Activated effector memory CD4-positive, alpha-beta T cell treated with anti-CD3 and anti-CD28 coated beads, Interleukin-2, amount 50 U/mL, for 16 hours (primary cell): ENCODE results near the gene MROH8.

ENCODE experiments used
- DNase-seq: peaks from one replicate; pipeline ENCODE4 v3.0.0-alpha.2; 2020

The MROH8 gene

DNA sequence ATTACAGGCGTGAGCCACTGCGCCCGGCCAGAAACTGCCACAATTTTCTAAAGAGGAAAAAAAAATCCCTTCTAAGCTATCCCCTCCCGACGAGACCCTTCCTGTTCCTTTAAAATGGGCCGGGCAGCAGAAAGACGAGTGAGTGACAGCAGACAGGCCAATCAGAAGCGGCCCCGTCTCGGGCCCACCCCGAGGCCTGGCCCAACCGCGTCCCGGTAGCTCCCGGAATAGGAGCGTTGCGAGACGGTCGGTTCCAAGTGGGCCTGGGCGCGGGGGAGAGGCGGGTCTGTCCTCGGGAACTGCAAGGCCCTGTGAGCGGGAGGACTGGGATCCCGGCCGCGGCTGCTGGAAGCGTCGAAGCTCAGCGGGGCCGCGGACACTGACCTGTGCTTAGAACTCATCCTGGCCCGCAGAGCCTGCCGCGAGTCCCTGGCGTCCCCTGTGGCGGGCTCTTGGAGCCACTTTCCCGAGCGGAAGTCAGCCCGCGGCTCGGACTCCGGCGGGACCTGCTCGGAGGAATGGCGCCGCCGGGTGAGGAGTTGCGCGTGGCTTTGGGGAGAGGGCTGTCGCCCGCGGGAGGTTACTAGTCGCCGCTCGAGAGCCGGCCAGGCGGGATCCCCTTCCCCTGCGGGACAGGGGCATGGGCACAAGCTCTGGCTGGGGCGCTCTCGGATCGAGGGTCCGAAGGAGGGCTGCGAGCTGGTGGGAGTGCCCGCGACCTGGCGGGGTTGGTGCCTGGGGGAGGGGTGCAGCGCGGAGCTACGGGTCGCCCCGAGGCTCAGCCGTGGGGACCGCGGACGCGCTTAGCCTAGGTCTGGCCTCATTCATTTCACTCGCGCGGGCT lies at the start of gene MROH8, which contains the start of gene RPN2:
MROH8 (minus strand) TSS at position 710 of the 844 bp plus-strand sequence.
RPN2 (plus strand) TSS at position 492 of the 844 bp plus-strand sequence; CDS start at position 519, 27 bp downstream.
- peak; percentile 99 for DNase-seq

DNA sequence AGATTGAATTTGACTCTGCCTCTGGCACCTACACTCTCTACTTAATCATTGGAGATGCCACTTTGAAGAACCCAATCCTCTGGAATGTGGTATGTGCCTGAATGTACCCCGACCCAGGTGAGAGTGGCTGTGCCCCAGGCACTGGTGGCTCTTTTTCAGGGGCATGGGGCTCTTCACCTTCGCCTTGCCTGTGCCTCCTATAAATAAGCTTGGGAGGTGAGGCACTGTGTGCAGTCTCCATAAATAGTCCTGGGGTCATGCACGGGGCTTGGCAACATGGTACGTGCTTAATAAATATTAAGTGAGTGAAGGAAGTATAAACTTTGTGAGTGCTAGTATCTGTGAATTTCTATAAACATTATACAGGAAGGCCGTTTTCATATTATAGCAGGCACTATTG lies 49.3 kb upstream of the MROH8 start:
- DNase-seq, result no peak

DNA sequence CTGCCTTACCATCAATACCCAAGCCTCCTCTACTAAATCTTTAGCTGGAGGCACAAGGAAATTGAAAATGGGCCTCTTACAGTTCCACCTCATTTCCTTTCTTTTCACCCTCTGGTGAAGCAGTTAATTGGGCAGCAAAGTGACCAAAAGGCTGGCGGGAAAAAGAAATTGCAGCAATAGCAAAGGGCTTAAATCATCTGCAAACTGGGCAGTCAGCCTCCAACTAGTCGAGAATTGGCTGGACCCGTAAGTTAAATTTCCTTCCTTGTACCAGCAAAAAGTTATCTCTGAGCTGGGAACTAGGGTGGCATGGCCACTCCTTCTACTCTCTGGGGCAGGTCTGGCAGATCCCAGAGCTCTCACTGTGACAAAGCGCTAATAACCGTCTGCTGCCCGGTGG lies 48.7 kb upstream of the MROH8 start:
- DNase-seq, result no peak

DNA sequence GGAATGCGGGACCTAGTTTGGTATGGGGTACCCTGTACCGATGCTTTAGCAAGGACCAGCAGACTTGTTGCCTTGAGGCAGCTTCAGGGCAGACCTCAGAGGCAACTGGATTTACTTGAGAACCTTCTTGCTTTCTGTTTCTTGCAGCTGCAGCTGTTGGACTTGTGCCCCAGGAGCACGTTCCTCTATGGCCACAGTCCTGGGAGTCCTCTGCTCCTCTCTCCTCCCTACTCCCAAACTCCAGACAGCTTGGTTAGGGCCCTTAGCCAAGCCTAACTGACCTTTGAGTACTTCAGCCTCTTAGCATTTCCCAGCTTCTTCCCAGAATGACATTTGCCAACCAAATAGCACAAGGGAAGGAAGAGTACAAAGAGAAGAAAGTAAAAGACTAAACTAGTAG lies 47.5 kb upstream of the MROH8 start:
- no peak for DNase-seq

DNA sequence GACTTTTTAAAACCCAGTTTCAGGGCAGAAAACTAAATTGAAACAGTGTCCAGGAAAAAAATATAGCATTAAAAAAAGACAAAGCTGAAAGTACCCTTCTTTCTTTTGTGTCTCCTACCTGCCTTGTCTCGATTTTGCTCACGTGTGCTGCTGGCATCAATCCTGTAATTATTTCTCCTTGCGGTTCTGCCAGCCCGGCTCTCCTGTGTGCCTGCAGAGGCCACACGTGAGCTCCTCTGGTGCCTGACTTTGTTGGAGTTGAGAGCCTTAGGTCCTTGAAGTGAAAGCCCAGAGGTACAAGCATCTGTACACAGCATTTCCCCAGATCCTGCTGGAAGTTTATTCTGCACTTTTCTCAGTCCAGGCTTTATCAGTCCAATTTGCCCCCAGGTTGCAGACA lies 45.8 kb upstream of the MROH8 start:
- no peak for DNase-seq

DNA sequence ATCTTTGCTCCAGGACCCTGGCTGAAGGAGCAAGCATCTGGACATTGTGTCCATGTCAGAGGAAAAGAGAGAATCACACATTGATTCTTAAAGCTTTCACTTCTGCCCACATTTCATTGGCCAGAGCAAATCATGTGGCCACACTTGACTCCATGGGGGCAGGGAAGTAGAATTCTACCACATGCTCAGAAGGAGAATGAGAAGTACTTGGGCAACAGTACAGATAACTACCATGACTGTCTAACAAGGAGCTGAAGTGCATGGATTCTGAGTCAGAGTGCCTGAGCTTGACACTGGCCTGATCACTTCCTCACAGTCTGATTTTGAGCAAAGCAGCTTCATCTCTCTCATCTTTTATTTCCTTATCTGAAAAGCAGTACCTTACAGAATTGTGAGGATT lies 43.7 kb upstream of the MROH8 start:
- no peak for DNase-seq

DNA sequence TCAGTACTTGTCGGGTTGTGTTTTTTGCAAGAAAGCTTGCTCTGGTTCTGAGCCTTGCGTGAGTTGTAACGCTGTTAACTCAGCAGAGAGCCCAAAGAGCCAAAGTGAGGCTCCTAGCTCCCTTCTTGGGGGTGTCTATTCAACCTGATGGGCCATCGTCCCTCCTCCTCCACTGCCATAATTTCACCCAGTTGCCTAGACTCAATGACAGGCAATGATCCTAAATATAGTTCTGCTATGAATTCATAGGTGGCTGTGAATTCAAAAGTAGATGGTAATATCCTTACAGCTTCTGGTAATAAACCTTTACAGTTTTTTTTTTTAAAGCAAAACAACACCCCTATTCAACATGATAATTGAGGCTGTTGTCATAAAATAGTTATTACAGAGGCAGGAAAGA lies 42.7 kb upstream of the MROH8 start:
- DNase-seq, result no peak

DNA sequence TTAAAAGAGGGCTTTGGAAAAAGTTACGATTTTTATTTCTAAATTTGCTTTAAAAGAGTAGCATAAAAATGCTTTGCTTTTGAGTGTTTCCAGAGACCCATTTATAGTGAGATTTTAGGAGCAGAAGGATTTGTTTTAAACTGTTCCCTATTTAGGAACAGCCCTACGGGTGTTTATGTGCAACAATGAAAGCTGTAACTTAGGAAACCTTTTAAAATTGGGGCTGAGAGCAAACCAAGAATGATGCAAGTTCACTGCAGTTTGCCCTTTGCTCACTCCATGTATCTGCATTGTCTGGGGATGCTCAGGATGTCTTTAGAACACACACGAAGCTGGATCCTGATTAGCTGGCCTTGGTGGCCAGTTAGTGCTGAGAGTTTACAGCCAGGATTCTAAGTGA lies 41.4 kb upstream of the MROH8 start:
- no peak for DNase-seq

DNA sequence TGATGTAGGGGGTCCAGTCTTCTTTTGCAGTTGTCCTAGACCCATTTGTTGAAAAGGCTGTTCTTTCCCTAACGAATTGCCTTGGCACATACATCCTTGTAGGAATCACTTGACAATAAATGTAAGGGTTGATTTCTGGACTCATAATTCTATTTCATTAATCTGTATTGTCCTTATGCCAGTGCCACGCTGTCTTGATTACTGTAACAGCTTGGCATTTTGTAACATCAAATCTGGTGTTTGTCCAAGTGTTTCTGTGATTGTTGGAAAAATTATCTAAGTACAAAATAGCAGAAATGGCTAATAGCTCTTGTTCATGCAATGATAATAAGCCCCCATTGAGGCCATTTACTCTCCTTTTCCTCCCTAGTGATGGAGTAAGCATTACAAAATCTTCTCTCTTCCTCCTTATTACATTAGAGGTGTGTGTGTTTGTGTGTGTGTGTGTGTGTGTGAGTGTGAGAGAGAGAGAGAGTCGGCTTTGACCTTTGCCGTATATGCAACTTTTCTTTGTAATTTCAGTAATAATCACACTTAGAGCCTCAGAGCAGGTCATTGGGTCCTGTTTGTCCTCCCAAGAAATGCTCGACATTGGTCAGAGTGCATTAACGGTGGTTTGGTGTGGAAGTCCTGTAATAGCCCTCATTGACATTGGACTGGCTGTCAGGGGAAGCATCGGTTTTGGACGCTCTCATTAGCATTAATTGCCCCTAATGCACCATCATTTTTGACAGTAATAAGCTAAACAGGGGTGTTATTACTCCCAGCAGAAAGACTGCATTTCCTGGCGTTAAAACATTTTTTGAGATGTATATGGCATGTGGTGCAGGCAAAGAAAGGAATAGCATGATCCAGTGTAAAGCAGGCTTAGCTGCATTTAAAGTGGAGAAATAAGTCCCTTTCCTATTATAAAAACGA lies 40.7 kb upstream of the MROH8 start:
- no peak for DNase-seq

DNA sequence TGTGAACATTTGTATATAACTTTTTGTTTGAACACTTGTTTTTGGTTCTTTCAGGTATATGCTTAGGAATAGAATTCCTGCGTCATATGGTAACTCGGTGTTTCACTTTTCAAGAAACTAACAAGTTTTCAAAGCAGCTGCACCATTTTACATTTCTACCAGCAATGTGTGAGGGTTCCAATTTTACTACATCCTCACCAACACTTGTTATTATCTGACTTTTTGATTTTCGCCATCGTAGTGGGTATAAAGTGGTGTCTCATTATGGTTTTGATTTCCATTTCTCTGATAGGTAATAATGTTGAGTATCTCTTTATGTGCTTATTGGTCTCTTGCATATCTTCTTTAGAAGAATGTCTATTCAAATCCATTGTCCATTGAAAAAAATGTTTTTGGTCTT lies 39.6 kb upstream of the MROH8 start:
- no peak for DNase-seq

DNA sequence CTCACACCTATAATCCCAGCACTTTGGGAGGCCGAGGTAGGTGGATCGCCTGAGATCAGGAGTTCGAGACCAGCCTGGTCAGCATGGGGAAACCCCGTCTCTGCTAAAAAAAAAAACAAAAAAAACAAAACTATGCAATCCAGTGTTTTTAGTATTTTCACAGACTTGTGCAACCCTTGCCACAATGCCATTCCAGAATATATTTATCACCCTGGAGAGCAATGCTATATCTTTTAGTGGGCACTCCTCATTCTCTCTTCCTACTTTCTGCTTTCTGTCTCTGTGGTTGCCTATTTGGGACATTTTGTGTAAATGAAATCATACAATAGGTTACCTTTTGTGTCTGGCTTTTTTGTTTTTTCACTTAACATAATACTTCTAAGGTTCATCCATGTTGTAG lies 39.1 kb upstream of the MROH8 start:
- DNase-seq, result no peak

DNA sequence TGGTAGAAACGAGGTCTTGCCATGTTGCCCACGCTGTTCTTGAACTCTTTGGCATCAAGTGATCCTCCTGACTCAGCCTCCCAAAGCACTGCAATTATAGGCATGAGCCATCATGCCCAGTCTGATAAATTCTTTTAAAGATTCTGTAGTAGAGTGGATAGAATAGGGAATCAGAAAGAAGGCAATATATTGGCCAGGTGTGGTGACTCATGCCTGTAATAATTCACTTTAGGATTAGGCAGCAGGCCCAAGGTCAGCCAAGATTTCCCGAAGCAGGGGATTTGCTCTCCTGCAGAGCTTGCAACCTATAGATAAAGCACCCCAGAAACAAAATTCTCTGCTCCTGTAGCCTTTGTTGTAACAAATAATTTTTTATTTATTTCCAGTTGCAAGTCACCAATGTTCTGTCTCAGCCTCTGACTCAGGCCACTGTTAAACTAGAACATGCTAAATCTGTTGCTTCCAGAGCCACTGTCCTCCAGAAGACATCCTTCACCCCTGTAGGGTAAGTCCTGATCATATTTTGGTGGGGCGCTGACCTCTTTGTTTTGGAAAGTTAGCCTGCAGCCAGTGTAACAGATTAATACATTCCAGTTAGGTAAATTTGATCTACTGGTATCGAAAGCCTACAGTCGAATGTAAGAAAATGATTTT lies 30.4 kb upstream of the MROH8 start:
- no peak for DNase-seq

DNA sequence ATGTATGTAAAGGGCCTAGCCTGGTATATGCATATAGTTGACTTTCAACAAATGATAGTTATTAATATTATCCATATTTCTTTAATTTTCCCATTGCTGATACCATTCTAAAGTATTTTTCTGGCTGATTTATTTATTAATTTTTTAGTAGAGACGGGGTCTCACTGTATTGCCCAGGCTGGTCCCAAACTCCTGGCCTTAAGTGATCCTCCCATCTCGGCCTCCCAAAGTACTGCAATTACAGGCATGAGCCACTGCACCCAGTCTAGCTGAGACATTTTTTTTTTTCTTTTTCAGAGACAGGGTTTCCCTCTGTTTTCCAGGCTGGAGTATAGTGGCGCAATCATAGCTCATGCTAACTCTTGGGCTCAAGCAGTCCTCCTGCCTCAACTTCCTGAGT lies 29.8 kb upstream of the MROH8 start:
- no peak for DNase-seq

DNA sequence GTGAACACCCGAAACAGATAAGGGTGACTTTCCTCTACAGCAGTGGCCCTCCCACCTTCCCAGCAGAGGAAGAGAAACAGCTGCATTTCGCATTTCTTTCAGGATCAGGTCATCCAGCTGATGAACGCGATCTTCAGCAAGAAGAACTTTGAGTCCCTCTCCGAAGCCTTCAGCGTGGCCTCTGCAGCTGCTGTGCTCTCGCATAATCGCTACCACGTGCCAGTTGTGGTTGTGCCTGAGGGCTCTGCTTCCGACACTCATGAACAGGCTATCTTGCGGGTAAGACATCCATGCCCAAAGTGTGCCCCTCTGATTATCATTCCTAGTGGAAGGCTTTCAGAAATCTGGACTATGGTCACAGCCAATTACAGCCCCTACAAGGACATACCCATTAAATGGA lies 27.8 kb upstream of the MROH8 start:
- DNase-seq, result no peak

DNA sequence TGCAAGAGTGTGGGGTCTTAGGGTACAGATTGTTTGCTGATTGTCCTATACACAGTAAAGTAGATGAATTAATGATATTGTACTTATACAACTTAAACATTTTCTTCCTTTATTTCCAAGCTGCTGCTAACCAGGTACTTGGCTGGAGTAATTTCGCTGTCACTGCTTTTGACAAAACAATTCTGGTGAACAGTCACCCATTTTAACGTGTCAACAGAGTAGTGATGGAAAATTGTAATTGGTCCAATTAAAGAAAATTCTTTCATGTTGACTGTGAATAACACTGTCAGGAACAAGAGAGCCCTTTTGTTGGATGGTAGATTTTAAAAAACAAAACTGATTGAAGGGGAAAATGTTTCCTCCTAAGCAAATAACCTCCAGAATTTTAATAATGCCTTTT lies 26.4 kb upstream of the MROH8 start:
- DNase-seq, result no peak

DNA sequence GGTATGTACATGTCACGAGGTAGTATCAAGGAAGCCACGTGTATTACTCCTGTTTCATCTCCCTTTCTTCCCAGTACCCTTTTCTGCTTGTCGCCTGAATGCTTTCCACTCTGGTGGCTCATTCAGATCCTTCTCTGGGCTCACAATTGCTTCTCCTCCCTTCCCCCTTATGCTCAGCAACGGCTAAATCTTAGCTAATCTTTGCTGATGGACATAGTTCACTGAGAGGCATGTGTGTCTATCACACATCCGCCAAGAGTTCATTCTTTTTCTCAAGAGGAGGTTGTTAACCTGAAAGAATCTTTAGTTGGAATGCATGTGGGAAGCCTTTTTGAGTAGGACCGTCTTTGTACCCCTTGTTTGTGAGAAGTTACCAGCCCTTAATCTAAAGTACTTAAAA lies 25.8 kb upstream of the MROH8 start:
- DNase-seq, result no peak

DNA sequence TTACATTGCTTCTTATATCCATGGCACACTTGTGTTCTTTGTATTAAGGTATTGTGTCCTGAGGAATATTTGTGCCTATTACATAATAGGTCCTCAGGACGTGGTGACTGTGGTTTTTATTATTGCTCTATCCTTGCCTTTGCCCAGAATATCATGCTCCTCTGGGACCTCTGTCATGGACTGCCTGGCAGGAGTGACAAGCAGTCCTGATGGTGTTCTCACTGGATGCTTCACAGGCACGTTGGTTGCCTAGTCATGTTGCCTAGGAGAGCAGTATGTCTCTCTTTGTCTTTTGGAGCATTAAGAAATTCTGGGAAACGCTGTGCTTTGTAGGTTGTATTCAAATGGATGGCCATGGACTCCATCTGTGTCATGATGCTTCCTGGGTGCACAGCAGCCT lies 24.7 kb upstream of the MROH8 start:
- no peak for DNase-seq

DNA sequence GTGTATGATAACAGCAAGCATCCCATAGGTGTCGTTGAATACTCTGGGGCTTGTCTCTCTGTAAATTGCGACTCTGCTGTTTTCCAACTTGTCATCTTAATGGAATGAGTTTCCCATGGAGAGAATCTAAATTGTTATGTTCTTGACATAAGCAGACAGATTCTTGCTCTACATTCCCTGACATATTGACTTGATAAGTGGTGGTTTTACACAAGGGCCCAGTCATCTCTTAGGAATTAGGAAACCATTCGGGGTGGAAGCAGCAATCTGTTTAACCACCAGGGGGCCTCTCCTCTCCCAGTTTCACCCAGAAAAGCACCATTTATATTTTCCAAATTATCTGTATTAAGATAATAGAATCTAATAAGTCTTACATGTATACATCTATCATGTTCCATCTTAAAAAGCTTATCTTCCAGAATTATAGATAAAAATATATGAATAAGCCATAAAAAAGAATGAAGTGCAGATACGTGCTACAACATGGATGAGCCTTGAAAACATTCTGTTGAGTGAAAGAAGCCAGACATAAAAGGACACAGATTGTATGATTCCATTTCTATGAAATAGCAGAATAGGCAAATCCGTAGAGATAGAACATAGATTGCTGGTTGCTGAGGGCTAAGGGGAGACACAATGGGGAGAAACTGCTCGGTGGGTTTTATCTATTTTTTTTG lies 23.1 kb upstream of the MROH8 start:
- DNase-seq, result no peak

DNA sequence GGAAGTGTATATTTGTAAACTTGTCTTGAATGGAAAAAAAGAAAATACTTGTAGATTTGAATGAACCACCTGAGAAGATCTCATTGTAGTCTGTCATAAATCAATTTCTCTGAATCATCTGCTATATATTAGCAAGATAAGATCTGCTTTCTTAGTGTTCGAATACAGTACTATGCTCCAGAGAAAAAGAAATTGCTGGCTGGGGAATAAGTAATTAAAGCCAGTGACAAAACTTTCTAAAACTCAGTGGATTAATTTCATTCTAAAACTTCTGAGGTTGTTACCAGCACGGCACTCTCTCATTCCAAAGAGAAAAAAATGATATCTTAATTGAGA lies 22.4 kb upstream of the MROH8 start:
- DNase-seq, result no peak

DNA sequence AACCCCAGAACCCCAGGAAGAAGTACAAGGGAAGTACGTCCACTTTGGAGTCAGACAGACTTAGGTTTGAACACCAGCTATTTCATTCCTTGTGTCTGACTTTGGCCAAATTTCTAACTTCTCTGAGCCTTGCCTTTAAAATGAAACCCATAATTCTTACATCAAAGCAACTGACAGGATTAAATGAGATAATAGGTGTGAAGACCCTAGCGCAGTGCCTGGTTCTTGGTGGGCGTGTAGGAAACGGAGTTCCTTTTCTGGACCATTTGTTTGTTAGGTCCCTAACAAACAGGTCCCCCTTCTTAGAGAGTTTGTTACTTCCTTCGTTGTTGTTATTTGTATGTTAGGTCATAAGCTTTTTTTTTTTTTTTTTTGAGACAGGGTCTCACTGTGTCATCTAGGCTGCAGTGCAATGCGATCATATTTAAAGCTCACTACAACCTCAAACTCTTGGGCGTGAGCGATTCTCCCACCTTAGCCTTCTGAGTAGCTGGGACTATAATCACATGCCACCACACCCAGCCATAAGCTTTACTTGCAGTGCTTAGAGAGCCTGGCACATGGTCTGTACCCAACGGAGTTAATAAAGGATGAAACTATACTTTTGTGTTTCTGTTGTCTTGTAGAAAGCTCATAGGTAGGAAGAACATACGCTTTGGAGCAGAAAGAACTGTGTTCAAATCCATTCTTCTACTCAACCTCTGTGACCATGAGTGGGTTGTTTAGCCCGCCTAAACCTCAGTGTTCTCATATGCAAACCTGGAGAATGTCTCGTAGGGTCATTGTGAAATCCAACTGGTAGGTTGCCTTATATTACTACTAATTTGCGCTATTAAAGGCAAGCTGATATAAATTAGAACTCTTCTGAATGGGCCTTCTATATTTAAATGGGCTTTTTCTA lies 21.8 kb upstream of the MROH8 start:
- no peak for DNase-seq

DNA sequence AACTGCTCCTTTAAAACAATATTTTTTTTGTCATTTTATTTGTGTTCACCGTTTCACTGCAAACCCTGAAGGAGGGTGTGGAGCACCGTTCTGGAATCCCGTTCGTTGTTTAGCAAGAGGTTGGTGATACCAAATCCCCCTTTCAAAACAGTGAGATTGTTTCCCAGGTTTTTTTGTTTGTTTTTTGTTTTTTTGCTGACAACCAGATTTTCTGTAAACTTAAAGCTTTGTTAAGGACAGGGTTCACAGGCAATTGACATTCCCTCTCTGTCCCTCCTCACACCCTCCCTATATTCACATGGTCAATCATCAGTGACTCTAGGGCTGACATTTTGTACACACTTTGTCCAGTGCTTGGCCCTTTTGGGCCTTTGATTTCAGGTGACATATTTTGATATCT lies 21.0 kb upstream of the MROH8 start:
- DNase-seq, result no peak
